ENCODE results near the gene TBL1Y.
"Not testable (repeated sequence)": the region's sequence is repeated elsewhere in the genome, so short reads cannot be mapped to it uniquely, and the experiment has no call there.

TBL1Y gene

GRCh38 chrY:6999905-7000304 is 89.4 kb downstream of the TBL1Y start:
- Histone ChIP-seq H3K27ac (no peak overlapping the region), H3K4me3 (no peak overlapping the region), H4K20me1 (no peaks in the 10 kb centered on the region), H3K4me1 (no peaks in the 10 kb centered on the region), H3K27me3 (no peaks in the 10 kb centered on the region), H3K4me2 (no peak overlapping the region), H3K36me3 (no peaks in the 10 kb centered on the region), H3K9me3 (no peaks in the 10 kb centered on the region), H3K9ac (no peak overlapping the region)
- no peak for TF ChIP-seq Cebpa-rat (IDR thresholded peaks at IDR 0.05)

GRCh38 chrY:7002581-7002980 is 92.1 kb downstream of the TBL1Y start:
- H3K27me3 ChIP-seq = no peaks in the 10 kb centered on the region
- H3K9ac ChIP-seq = no peak overlapping the region
- H3K9me3 ChIP-seq = no peaks in the 10 kb centered on the region
- H3K4me1 ChIP-seq = no peaks in the 10 kb centered on the region
- no peak for TF ChIP-seq Cebpa-rat (IDR thresholded peaks at IDR 0.05)
- no peak overlapping the region for H3K4me2 ChIP-seq
- H3K4me3 ChIP-seq = no peak overlapping the region
- no peaks in the 10 kb centered on the region for H3K36me3 ChIP-seq
- no peaks in the 10 kb centered on the region for H4K20me1 ChIP-seq
- no peak overlapping the region for H3K27ac ChIP-seq

- TF ChIP-seq Cebpa-rat (IDR thresholded peaks at IDR 0.05) = no peak
- no peaks in the 10 kb centered on the region for H3K9me3 ChIP-seq
- H3K4me2 ChIP-seq = no peak overlapping the region
- no peak overlapping the region for H3K27ac ChIP-seq
- H3K36me3 ChIP-seq = no peaks in the 10 kb centered on the region
- no peak overlapping the region for H3K4me3 ChIP-seq
- no peaks in the 10 kb centered on the region for H3K27me3 ChIP-seq
- H3K9ac ChIP-seq = no peak overlapping the region
- no peaks in the 10 kb centered on the region for H4K20me1 ChIP-seq
- no peaks in the 10 kb centered on the region for H3K4me1 ChIP-seq
Observed at GRCh38 chrY:7007911-7008310, 97.4 kb downstream of the TBL1Y start.

DNA sequence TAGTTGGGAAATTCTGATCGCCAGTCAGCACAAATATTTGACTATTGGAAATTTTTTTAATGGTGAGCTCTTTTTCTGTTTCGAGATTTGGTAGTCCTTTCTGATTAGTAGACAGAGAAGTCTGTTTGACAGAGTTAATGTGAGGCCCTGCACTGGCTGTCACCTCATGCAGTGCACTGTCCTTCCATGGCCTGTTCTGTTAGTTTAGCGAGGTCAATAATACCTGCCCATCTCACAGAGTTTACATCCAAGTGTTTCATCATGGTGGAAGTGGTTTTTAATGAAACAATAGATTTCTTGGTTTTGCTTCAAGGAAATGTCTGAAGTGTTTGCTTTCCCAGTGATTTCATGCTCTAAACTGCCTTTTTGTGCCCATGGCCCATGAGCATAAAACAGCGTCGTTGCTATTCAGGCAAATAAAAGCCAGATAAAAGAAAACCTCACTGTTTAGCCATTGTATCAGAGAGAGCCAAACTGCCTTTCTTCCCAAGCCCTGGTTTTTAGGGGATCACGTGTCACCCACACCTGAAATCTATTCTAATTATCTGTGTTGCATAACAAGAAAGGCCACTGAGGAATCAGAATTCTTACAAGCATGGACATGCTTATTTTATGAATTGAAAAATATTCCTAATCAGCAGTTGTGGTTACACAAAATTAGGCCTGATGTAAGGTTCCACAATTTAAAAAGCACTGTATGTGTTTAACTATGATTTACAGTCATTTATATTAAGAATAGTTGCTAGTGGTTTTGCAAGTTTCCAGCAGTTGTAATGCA is 98.3 kb downstream of the TBL1Y start:
- Histone ChIP-seq H3K36me3 (no peaks in the 10 kb centered on the region), H3K4me1 (no peaks in the 10 kb centered on the region), H3K4me2 (no peak overlapping the region), H4K20me1 (no peaks in the 10 kb centered on the region), H3K9ac (no peak overlapping the region), H3K9me3 (no peaks in the 10 kb centered on the region), H3K27me3 (no peaks in the 10 kb centered on the region), H3K4me3 (no peak overlapping the region), H3K27ac (no peak overlapping the region)
- no peak for TF ChIP-seq Cebpa-rat (IDR thresholded peaks at IDR 0.05)

DNA sequence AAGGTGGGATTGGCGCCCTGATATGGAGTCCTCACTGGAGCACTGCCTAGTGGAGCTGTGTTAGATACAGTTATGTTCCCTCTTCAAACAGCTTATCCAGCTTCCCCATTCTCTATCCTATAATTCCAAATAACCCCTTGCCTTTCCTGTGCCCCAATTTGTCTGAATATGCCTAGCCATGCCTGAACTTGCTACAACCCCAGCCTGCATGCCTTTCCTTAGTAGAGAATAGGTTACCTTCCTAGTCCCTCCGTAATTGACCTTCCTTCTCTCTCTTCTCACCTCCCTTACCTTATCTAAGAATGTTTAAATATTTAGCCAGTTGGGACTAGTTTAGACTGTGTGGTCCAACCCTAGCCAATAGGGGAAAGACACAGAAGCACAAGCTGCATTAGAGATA is 102.6 kb downstream of the TBL1Y start:
- no peaks in the 10 kb centered on the region for H3K27me3 ChIP-seq
- H3K27ac ChIP-seq = no peak overlapping the region
- H3K9ac ChIP-seq = no peak overlapping the region
- no peak overlapping the region for H3K4me3 ChIP-seq
- no peaks in the 10 kb centered on the region for H4K20me1 ChIP-seq
- no peak for TF ChIP-seq Cebpa-rat (IDR thresholded peaks at IDR 0.05)
- H3K9me3 ChIP-seq = no peaks in the 10 kb centered on the region
- no peaks in the 10 kb centered on the region for H3K4me1 ChIP-seq
- H3K4me2 ChIP-seq = no peak overlapping the region
- H3K36me3 ChIP-seq = no peaks in the 10 kb centered on the region

DNA sequence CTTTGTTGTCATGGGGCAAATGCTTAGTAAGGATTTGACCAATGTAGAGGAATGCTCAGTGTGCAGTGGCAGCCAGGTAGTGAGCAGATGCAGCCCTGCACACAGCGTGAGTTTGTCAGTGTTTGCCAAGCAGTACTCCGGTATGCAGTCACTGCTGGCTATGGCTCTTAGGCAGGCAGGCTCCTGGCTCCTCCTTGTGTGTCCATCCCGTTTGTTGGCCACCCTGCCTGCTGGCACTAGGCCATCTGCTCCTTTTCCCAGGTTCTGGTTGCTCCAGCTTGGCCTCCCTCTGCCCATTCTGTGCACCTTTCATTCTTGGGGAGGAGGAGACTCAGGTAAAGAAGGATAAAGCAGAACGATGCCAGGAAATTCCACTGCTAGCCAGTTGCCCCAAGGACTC is 106.0 kb downstream of the TBL1Y start:
- no peak overlapping the region for H3K27ac ChIP-seq
- H4K20me1 ChIP-seq = no peaks in the 10 kb centered on the region
- H3K4me3 ChIP-seq = no peak overlapping the region
- H3K9ac ChIP-seq = no peak overlapping the region
- H3K4me2 ChIP-seq = no peak overlapping the region
- TF ChIP-seq Cebpa-rat (IDR thresholded peaks at IDR 0.05) = no peak
- H3K4me1 ChIP-seq = no peaks in the 10 kb centered on the region
- no peaks in the 10 kb centered on the region for H3K36me3 ChIP-seq
- no peaks in the 10 kb centered on the region for H3K9me3 ChIP-seq
- H3K27me3 ChIP-seq = no peaks in the 10 kb centered on the region

- H3K4me2 ChIP-seq = no peak overlapping the region
- no peak overlapping the region for H3K27ac ChIP-seq
- H3K9me3 ChIP-seq = no peaks in the 10 kb centered on the region
- TF ChIP-seq Cebpa-rat (IDR thresholded peaks at IDR 0.05) = no peak
- H4K20me1 ChIP-seq = no peaks in the 10 kb centered on the region
- no peaks in the 10 kb centered on the region for H3K27me3 ChIP-seq
- no peak overlapping the region for H3K4me3 ChIP-seq
- no peaks in the 10 kb centered on the region for H3K4me1 ChIP-seq
- H3K36me3 ChIP-seq = no peaks in the 10 kb centered on the region
- no peak overlapping the region for H3K9ac ChIP-seq
Observed at GRCh38 chrY:7017244-7018080, 107.0 kb downstream of the TBL1Y start.

GRCh38 chrY:7039037-7039436 is 128.5 kb downstream of the TBL1Y start:
- Histone ChIP-seq H3K4me3 (no peak overlapping the region), H3K27ac (no peak overlapping the region), H3K27me3 (no peaks in the 10 kb centered on the region), H3K9ac (no peak overlapping the region), H4K20me1 (no peaks in the 10 kb centered on the region), H3K36me3 (no peaks in the 10 kb centered on the region), H3K4me2 (no peak overlapping the region), H3K4me1 (no peaks in the 10 kb centered on the region), H3K9me3 (no peaks in the 10 kb centered on the region)
- no peak for TF ChIP-seq Cebpa-rat (IDR thresholded peaks at IDR 0.05)

GRCh38 chrY:7040662-7041061 is 130.2 kb downstream of the TBL1Y start:
- H3K27ac ChIP-seq = no peak overlapping the region
- no peaks in the 10 kb centered on the region for H3K36me3 ChIP-seq
- H3K9me3 ChIP-seq = no peaks in the 10 kb centered on the region
- H3K4me2 ChIP-seq = no peak overlapping the region
- no peak overlapping the region for H3K9ac ChIP-seq
- H3K4me1 ChIP-seq = no peaks in the 10 kb centered on the region
- no peak for TF ChIP-seq Cebpa-rat (IDR thresholded peaks at IDR 0.05)
- no peaks in the 10 kb centered on the region for H3K27me3 ChIP-seq
- no peak overlapping the region for H3K4me3 ChIP-seq
- H4K20me1 ChIP-seq = no peaks in the 10 kb centered on the region

DNA sequence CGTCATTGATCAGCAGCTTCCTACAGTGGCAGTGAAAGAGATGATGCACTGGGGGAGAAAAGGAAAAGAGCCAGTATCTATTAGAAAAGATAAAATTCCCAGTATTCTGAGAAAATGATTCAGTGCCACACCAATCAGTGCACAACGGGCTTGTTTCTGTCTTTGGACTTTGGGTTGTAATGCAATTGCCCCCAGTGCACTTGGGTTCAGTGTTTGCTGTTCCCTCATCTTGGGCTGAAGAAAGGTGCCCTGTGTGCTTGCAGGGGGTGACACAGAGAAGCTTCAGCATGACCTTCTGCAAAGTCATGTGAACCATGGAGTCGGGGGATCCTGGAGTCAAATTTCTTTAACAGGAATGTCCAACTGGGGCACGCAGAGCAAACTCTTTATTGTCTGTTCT is 131.5 kb downstream of the TBL1Y start:
- Histone ChIP-seq H4K20me1 (no peaks in the 10 kb centered on the region), H3K27me3 (no peaks in the 10 kb centered on the region), H3K27ac (no peak overlapping the region), H3K36me3 (no peaks in the 10 kb centered on the region), H3K9ac (no peak overlapping the region), H3K4me1 (no peaks in the 10 kb centered on the region), H3K9me3 (no peaks in the 10 kb centered on the region), H3K4me3 (no peak overlapping the region), H3K4me2 (no peak overlapping the region)
- no peak for TF ChIP-seq Cebpa-rat (IDR thresholded peaks at IDR 0.05)

- not testable (repeated sequence) for H3K4me3 ChIP-seq, H3K36me3 ChIP-seq, H3K4me2 ChIP-seq, H4K20me1 ChIP-seq, H3K9me3 ChIP-seq, H3K4me1 ChIP-seq, H3K27me3 ChIP-seq, H3K9ac ChIP-seq, H3K27ac ChIP-seq
Observed at GRCh38 chrY:7052461-7052860, 142.0 kb downstream of the TBL1Y start.
